Right kidney (tissue), 1 donor: Measurements from ENCODE around the gene PTPRD.
"Not testable (repeated sequence)": the region's sequence is repeated elsewhere in the genome, so short reads cannot be mapped to it uniquely, and the experiment has no call there.

Experiments
- DNase-seq: peaks from one replicate; pipeline ENCODE4 v3.0.0-alpha.2; 2016

Gene PTPRD

DNA sequence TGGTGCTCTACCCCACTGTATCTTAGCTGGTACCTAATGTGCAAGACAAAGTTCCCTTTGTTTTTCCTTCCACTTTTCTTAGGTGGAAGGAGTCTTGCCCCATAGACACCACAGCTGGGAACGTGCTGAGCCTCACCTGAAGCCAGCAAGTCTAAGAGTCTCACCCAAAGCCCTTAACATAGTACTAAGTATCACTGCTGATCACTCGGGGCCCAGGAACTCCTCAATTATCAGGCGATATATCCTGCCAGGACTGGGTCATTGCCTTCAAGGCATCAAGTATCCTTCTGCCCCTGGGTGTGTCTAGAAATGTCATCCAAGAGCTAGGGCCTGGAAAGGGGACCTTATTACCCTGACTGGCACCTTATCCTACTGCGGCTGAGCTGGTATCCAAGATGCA, 123.9 kb downstream of the PTPRD start:
- no peak for DNase-seq

DNA sequence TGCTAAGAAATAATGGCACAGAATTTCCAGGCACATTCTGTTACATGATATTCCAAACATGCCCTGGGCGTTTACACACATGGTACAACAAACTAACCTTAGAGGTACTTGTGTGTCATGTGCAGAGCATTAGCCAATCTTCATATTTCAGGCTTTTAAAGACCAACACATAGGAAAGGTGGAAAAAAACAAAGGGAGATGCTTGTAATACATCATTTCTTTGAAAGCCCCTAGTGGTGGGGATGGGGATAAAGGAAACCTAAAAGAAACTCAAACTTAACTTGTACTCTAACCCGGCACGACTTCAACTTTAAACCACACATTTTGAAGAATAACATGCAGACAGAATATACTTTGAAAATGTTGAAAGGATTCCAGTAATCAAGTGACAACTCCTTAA, 133.6 kb downstream of the PTPRD start:
- no peak for DNase-seq

DNA sequence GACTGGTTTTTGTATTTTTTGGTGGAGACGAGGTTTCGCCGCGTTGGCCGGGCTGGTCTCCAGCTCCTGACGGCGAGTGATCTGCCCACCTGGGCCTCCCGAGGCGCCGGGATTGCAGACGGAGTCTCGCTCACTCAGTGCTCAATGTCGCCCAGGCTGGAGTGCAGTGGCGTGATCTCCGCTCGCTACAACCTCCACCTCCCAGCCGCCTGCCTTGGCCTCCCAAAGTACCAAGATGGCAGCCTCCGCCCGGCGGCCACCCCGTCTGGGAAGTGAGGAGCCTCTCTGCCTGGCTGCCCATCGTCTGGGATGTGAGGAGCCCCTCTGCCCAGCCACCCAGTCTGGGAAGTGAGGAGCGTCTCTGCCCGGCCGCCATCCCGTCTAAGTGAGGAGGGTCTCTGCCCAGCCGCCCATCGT, 163.6 kb downstream of the PTPRD start:
- DNase-seq = not testable (repeated sequence)

DNA sequence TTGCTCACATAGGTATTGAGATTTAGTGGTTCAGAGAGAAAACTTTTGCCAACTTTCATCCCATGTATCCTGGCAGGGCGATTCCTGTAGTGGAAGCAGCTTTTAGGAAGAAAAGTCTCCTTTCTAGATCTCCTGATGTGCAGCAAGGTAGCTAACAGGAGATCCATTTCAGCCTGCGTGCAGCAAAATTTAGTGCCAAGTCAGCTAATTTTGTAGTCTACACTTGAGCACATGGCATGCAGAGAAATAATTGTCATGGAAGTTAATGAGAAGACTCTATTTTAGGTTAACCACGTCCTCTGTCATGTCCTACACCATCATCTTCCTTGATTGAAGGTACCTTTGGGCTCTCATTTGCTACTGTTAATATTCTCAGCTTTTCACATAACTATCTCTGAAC, 165.8 kb downstream of the PTPRD start:
- DNase-seq = no peak

DNA sequence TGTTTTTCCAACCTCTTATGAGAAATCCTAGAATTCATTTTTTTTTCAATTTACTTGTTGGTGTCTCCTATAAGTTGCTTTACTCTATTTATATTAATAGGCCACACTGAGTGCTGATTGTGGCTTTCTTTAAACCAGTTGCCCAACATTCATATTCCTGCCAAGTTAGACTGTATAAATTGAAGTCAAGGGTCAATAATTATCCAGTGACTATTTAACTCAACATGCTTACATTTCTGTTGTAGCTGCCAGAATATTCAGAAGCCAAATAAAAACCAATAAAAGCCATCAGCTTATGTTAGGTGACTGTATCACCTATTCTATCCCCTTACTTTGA, 169.0 kb downstream of the PTPRD start:
- no peak for DNase-seq

DNA sequence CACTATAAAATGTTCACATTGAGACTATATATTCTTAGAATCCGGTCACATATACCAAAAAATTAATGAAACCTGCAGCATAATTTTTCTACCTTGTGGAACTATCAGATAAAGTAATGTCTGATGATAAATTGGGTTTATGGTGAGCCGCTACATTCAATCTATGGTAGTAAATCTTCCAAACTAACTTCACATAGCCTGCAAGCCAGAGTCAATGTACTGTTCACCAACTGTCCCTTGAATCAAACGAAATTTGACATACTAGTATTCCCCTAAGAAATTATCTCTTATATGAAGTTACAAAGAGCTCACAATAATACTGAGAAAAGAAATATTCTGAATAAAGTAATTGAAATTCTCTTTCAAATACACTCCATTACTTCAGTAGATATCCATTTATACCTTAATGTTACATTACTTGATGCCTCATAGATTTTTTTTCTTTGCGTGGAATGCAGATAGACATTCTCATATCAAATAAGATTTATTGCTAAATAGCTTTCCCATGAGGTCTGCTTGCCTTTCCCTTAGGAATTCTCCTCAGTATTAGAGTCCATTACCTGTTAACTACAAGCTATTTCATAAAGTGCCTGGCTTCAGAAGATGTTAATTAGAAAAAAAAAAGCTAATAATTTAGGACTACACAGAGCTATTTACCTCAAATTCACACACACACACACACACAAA, 169.5 kb downstream of the PTPRD start:
- no peak for DNase-seq

DNA sequence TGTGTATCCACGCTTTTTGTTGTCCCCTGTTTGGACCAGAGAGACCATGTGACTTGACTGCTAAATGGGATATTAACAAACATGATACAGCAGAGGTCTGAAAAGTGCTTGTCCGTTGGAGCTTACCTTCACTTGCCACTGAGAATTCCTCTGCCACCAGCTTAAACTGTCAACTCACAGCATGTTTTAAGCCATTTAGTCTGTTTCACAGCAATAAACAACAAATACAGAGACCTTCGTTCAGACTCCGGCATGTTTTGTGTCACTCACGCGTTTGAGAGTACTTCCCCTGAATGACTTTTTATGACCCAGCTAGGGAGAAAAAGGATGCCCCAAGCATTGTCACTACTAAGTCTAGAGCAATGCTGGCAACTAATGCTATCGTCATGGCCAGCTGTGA, 173.8 kb downstream of the PTPRD start:
- DNase-seq = no peak

DNA sequence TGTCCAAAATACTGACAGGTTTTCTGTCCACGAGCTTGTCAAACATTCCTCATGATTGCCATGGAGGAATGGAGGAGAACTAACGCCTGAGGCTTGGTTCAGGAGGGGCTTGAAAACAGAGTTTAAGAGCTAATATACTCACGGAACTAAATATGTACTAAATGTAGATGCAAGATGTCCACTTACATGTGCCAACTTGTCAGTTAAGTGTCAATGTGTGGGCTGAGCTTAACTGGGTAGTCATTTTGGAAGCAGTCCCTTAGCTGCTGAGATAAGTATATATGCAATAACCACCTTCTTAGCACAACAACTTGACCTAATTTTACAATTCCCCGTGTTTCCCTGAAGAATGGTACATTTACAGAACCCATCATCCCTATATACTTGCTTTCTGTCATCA, 176.0 kb downstream of the PTPRD start:
- no peak for DNase-seq

DNA sequence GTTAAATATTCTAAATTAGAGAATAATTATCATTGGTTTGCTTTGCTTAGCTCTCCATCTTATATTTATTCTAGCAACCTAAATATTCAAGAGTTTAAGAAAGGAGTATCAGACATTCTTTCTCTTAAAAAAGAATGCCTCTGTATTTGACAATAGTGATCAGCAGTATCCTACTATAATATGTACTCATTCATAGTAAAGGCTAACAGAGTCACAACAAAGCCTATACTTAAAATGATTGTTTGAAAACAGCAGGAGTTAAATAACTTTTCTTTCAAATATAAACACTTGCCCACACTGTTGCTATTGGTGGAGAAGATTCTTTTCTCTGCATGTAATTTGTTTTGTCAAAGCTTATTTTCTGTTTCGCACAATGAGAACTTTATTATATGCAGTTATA, 178.4 kb downstream of the PTPRD start:
- no peak for DNase-seq

DNA sequence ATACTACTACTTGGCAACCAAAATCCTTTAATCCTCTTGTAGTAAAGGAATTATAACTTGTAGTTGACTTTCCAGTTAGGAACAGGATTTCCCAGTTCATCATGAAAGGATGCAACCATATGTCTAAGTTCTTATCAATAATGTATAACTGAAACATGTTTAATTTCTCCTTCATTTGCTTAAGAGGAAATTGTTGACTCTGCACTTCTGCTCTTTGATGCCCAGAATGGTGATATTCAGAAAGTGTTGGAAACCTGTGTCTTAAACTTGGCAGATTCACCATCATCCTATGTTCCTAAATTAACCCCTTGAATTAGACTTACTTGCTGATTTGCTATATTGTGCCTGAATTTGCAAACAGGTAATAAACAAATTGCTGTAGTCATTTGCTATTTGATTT, 201.5 kb downstream of the PTPRD start:
- no peak for DNase-seq

DNA sequence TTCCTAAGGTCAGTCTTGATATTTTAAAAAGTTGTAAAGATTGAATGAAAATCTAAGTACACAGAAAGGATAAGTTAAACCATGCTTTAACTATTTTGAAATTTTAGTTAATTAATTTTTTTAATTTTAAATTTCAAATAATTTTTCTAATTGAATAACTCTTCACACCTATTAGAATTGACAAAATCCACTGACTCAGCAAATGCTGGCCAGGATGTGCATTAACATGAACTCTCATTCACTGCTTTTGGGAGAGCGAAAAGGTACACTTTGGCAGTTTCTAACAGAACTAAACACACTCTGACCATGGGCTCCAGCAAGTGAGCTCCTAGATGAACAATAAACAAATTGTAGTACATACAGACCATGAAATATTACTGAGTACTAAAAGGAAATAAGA, 209.5 kb downstream of the PTPRD start:
- no peak for DNase-seq

DNA sequence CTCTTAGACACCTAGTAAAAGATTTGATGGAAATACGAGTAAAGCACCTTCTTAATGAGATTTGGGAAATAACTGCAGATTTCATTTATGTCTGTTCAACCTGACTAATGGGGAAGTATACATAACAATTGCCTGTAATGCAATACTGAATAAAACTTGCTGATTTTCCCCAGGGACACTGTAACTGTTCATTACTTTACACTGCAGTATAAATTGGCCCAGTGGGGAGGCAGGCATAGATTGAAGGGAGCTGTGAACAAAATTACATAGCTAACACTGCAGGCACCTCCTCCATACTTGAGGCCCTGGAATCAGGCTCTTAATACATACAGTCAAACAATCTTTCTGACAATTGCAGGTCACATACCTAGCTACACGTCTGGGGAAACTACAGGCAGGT, 216.2 kb downstream of the PTPRD start:
- DNase-seq = no peak

DNA sequence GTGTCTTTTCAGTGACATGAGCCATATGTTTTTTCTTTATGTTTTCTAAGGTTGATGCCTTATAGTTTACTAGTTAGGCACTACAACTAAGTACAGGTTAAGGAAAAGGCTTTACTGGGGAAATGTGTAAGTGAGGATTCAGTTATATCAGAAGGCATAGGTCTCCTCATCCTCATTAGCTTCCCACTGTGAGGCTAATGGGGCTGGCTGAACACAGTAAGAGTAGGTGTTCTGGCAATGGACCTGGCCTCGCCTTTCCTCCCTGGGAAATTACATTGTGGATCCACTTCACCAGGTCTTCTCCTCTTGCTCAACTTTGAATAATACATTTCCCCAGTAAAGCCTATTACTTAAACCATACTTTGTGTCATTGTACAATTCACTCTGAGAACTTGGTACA, 225.5 kb downstream of the PTPRD start:
- no peak for DNase-seq

DNA sequence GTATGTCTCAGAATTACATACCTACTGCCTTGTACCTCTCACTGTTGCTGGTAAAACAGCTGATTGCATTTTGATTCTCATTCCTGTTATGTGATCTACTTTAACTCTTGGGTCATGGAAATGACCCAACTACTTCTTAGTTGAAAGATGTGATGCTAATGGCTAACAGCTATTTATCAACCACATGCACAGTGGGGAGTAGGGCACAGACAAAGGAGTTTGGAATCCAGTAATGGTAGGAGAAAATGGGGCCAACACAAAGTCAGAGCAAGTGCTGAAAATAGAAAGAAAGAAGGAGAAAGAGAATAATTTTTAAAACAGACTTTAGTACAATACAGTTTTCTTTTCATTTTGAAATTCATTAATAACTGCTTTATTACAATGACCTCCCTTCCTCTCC, 241.0 kb downstream of the PTPRD start:
- DNase-seq = no peak

DNA sequence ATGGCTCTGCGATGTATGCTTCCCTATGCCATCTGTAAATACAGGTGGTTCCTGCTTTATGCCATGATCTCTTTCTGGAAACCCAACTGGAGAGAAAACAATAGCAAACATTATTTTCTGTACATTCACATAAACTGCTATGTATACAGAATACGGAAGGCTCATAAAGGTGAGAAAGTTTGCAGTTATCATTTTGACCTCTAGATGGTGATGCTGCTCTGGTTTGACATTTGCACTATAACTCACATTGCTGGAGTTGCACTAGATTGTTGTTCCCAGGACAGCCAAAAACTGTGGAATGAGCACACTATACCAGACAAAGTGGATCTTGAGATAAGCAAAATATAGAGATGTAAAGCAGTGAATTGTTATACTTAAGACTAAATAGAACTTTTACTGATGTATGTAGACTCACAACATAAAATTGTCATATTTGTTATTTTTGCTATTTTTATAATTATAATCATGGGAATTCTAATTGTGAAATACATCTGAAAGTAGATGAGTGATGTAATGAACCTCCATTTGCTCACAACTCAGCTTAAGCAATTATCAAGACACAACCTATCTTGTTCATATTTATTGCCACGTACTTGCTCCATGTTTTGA, 246.5 kb downstream of the PTPRD start:
- DNase-seq = peak; percentile 9

DNA sequence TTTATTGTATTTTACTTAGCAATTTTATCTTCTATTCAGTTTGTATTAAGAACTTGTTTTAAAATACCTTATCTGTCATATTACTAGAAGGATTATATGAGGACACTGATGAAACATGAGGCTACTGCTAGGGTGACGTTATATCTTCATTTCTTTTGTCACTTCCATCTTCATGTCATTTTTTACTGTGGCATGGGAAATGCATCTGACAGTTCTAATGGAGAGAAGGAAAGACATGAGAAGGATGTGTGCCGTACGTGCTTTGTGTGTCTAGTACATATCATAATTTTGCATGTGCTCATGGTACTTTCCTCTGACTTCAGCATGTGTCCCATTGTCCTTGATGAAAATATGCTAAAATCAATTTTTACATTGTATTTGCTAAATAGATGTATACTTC, 258.2 kb downstream of the PTPRD start:
- DNase-seq = no peak

DNA sequence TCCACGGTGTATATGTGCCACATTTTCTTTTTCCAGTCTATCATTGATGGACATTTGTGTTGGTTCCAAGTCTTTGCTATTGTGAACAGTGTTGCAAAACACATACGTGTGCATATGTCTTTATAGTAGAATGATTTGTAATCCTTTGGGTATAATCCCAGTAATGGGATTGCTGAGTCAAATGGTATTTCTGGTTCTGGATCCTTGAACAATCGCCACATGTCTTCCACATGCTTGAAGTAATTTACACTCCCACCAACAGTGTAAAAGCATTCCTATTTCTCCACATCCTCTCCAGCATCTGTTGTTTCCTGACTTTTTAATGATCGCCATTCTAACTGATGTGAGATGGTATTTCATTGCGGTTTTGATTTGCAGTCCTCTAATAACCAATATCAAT, 267.2 kb downstream of the PTPRD start:
- not testable (repeated sequence) for DNase-seq

DNA sequence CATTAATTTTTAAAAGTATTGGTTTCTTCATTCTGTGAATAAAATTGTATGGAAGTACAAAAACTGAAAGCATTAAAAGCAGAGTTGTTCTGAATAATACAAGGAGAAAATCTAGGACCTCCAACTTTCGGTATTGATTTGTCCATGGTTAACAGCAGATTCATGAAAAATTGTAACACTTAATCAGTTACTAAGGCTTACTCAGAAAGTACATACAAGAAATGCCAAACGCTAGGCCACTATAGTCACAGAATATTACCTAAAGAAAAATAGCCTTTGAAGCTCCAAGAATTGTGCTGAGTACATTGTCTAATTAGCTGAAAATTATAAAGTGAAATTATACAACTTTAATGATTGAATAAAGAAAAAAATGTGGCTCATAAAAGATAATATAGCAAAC, 271.7 kb downstream of the PTPRD start:
- DNase-seq = no peak

DNA sequence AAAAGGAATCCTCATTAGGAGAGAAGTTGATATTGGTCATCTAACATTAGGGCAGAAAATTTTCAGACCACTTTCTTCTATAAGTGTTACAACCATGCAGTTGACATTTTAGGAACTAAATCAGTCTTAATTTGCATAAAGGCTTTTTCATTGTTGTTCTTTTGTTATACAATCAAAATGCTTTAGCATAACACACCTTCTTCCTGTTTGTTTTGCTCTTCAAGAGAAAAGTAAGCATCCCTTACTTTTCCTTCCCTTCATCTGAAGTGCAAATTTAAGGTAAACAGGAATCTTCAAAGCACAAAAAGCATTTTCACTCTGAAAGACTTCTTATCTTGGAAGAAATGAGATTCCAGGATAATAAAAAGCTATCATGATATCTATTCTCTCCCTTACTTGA, 273.6 kb downstream of the PTPRD start:
- DNase-seq = no peak

DNA sequence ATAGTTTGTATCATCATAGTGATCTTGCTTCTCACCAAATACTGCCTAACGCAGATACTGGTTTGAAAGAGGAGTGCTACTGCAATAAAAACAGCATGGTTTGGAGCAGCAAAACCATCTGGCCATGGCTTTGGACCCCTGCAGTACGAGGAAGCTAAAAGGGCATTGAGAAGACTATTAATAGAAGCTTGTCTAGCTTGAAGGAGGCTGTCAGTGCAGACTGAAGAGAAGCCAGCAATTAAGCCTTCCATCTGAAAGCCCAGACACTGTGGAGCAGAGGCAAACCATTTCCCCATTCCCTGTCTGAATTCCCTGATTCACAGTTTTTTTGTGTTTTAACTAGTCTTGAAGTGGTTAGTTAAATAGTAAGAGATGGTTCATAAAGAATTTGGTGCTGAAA, 281.6 kb downstream of the PTPRD start:
- DNase-seq = no peak

DNA sequence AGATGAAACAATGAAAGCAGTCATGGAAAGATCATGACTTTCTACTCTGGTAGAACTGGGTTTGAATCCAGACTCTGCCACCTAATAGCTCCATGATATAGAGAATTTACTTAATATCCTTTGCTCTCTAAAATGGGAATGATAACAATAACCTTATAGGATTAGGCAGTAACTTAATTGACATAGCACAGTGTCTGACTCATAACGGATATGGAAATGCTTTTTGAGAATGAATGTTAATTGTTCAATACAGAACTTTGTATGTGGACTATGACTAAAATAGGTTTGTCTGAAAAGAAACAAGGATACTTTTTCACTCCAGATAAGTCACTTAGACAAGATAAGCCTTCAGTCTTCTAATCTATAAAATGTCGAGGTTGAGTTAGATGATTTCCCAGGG, 330.7 kb downstream of the PTPRD start:
- no peak for DNase-seq

DNA sequence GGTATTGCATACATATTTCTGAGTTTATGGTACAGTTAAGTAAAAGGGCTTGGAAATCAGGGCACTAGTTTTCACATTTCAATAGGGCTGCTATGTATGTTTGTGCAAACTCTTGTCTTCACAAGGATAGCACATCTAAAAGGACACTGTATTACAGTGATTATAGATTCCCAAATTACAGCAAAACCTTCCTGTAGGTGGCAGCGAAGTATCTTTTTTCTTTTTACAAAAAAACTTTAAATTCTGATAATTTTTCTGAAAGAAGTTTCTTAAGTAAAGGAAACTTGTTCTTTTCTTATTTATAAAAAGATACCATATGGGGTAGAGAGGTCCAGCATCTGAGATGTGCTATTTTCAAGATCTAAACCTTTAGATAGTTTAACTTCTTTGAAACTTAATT, 337.8 kb downstream of the PTPRD start:
- no peak for DNase-seq

DNA sequence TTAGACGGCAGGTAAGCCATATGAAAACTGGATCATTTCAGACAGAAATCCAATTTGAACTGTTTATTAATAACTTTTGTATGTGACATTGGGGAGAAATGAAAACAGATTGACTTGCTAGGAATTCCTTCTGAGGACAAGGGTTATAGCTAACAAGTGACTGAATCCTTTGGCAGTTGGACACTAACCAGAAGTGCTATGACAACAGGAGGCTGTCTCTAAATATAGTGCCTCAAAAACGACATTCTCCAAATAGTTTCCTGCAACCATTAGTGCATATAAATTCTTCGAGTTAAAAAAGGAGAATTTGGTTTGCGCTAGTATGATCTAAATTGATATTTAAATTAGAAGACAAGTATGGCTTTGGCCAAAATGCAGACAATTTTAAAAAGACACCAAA, 338.6 kb downstream of the PTPRD start:
- DNase-seq = no peak

DNA sequence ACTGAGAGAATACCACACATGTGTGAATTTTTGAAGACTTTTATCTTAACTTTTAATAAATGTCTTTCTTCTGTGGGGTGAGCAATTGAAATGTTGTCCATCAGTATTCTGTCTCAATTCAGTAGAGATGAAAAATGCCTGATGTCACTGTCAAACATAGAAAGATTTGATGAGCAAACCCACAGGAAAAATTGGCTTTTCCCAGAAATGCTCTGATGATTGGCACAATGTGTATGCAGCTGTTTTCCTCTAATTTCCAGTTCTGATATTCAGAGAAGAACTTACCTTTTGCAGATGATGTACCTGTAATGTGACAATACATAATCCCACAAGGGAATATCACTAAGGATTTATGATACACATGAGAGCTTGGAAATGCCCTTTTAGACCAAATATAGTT, 340.0 kb downstream of the PTPRD start:
- DNase-seq = no peak
